ENCODE data around the gene KIAA1217. TPM values are rescaled to one million over a fixed set of nuclear protein-coding genes. Genes with fewer than 3 reads are reported as not detected.

Gene KIAA1217
- total RNA-seq (2014; rRNA removed; shearing (Covaris generic)): 1.5 and 3.7 TPM in 2 replicates
- polyA plus RNA-seq (2015; cell fraction: cytosol; rRNA removed): 5.7 and 6.4 TPM in 2 replicates
- polyA plus RNA-seq (2015; cell fraction: nucleus; rRNA removed): 3.0 and 10.0 TPM in 2 replicates

- in situ Hi-C loops (cut with HindIII; ENCODE audit: low pct_unique_long_range_greater_than_20kb, low sequenced_read_pairs): no loop called here
- no peak for DNase-seq (ENCODE audit: low read depth, low spot score)
These were observed at the start of gene KIAA1217 for GRCh38 chr10:24208661-24209431. TSS of gene KIAA1217 (plus strand) at chr10:24209138. CDS start at chr10:24209194, 56 bp downstream.

- in situ Hi-C loops (cut with HindIII; ENCODE audit: low pct_unique_long_range_greater_than_20kb, low sequenced_read_pairs): no loop called here
- DNase-seq (ENCODE audit: low read depth, low spot score): no peak
These were observed 46.5 kb upstream of the KIAA1217 start for GRCh38 chr10:24162206-24162985.

- no peak for DNase-seq (ENCODE audit: low read depth, low spot score)
- in situ Hi-C loops (cut with HindIII; ENCODE audit: low pct_unique_long_range_greater_than_20kb, low sequenced_read_pairs): no loop called here
These were observed 45.5 kb upstream of the KIAA1217 start for GRCh38 chr10:24163485-24163884.

- in situ Hi-C loops (cut with HindIII; ENCODE audit: low pct_unique_long_range_greater_than_20kb, low sequenced_read_pairs): no loop called here
- no peak for DNase-seq (ENCODE audit: low read depth, low spot score)
These were observed 40.4 kb upstream of the KIAA1217 start for GRCh38 chr10:24168258-24169170.

GRCh38 chr10:24170199-24170598 is 38.7 kb upstream of the KIAA1217 start:
- no peak for DNase-seq (ENCODE audit: low read depth, low spot score)
- in situ Hi-C loops (cut with HindIII; ENCODE audit: low pct_unique_long_range_greater_than_20kb, low sequenced_read_pairs): no loop called here

GRCh38 chr10:24172909-24173308 is 36.0 kb upstream of the KIAA1217 start:
- DNase-seq (ENCODE audit: low read depth, low spot score): no peak
- in situ Hi-C loops (cut with HindIII; ENCODE audit: low pct_unique_long_range_greater_than_20kb, low sequenced_read_pairs): no loop called here

GRCh38 chr10:24174014-24174413 is 34.9 kb upstream of the KIAA1217 start:
- in situ Hi-C loops (cut with HindIII; ENCODE audit: low pct_unique_long_range_greater_than_20kb, low sequenced_read_pairs): no loop called here
- DNase-seq (ENCODE audit: low read depth, low spot score): peak; percentile 2

- no peak for DNase-seq (ENCODE audit: low read depth, low spot score)
- in situ Hi-C loops (cut with HindIII; ENCODE audit: low pct_unique_long_range_greater_than_20kb, low sequenced_read_pairs): no loop called here
These were observed 32.3 kb upstream of the KIAA1217 start for GRCh38 chr10:24176658-24177057.

- no peak for DNase-seq (ENCODE audit: low read depth, low spot score)
- in situ Hi-C loops (cut with HindIII; ENCODE audit: low pct_unique_long_range_greater_than_20kb, low sequenced_read_pairs): no loop called here
These were observed 31.3 kb upstream of the KIAA1217 start for GRCh38 chr10:24177636-24178035.

- in situ Hi-C loops (cut with HindIII; ENCODE audit: low pct_unique_long_range_greater_than_20kb, low sequenced_read_pairs): no loop called here
- DNase-seq (ENCODE audit: low read depth, low spot score): no peak
These were observed 28.0 kb upstream of the KIAA1217 start for GRCh38 chr10:24180891-24181290.

GRCh38 chr10:24184455-24184854 is 24.5 kb upstream of the KIAA1217 start:
- in situ Hi-C loops (cut with HindIII; ENCODE audit: low pct_unique_long_range_greater_than_20kb, low sequenced_read_pairs): no loop called here

GRCh38 chr10:24193330-24193729 is 15.6 kb upstream of the KIAA1217 start:
- in situ Hi-C loops (cut with HindIII; ENCODE audit: low pct_unique_long_range_greater_than_20kb, low sequenced_read_pairs): no loop called here

More at GRCh38 chr10:24184455-24184854, 24.5 kb upstream of the KIAA1217 start:
- no peak for DNase-seq (ENCODE audit: low read depth, low spot score)

GRCh38 chr10:24197263-24197662 is 11.7 kb upstream of the KIAA1217 start:
- no peak for DNase-seq (ENCODE audit: low read depth, low spot score)
- in situ Hi-C loops (cut with HindIII; ENCODE audit: low pct_unique_long_range_greater_than_20kb, low sequenced_read_pairs): no loop called here

More at GRCh38 chr10:24193330-24193729, 15.6 kb upstream of the KIAA1217 start:
- DNase-seq (ENCODE audit: low read depth, low spot score): no peak

GRCh38 chr10:24201503-24202180 is 7.3 kb upstream of the KIAA1217 start:
- in situ Hi-C loops (cut with HindIII; ENCODE audit: low pct_unique_long_range_greater_than_20kb, low sequenced_read_pairs): no loop called here

GRCh38 chr10:24202181-24202570 is 6.8 kb upstream of the KIAA1217 start:
- in situ Hi-C loops (cut with HindIII; ENCODE audit: low pct_unique_long_range_greater_than_20kb, low sequenced_read_pairs): no loop called here
- DNase-seq (ENCODE audit: low read depth, low spot score): no peak

More at GRCh38 chr10:24201503-24202180, 7.3 kb upstream of the KIAA1217 start:
- DNase-seq (ENCODE audit: low read depth, low spot score): no peak

- no peak for DNase-seq (ENCODE audit: low read depth, low spot score)
- in situ Hi-C loops (cut with HindIII; ENCODE audit: low pct_unique_long_range_greater_than_20kb, low sequenced_read_pairs): no loop called here
These were observed 3.1 kb upstream of the KIAA1217 start for GRCh38 chr10:24205821-24206220.

- in situ Hi-C loops (cut with HindIII; ENCODE audit: low pct_unique_long_range_greater_than_20kb, low sequenced_read_pairs): no loop called here
- no peak for DNase-seq (ENCODE audit: low read depth, low spot score)
These were observed 2.6 kb upstream of the KIAA1217 start for GRCh38 chr10:24206334-24206733.
